Muscle layer of duodenum (tissue), 2 donors: ENCODE results near the gene CAPN5.
A peak's percentile ranks its signal among the peaks of the same experiment; 100 is the strongest.

Source experiments
- H3K27ac ChIP-seq: one replicate; pipeline ENCODE4 v1.7.0; 2013; ENCODE audit warnings: mild to moderate bottlenecking, low read length
- H3K27me3 ChIP-seq: one replicate; pipeline ENCODE4 v1.7.0; 2013; ENCODE audit warnings: low read depth, mild to moderate bottlenecking, control low read depth, low read length
- H3K36me3 ChIP-seq, 2 donors: one replicate each; pipeline ENCODE4 v1.7.0; 2013; ENCODE audit warnings: low read length in 2 of 2, control low read depth in 1 of 2, mild to moderate bottlenecking in 1 of 2; ENCODE audit not compliant: insufficient read depth in 2 of 2, control insufficient read depth in 1 of 2
- H3K4me1 ChIP-seq, 2 donors: one replicate each; pipeline ENCODE4 v1.7.0; 2013; ENCODE audit warnings: low read length in 2 of 2, mild to moderate bottlenecking in 2 of 2, control low read depth in 1 of 2, moderate library complexity in 1 of 2; ENCODE audit not compliant: insufficient read depth in 2 of 2, control insufficient read depth in 1 of 2
- H3K4me3 ChIP-seq, 2 donors: one replicate each; pipeline ENCODE4 v1.7.0; 2013; ENCODE audit warnings: low read length in 2 of 2, low read depth in 1 of 2, mild to moderate bottlenecking in 1 of 2
- H3K9me3 ChIP-seq, 2 donors: one replicate each; pipeline ENCODE4 v1.7.0; 2013; ENCODE audit warnings: low read length in 2 of 2, control low read depth in 1 of 2, mild to moderate bottlenecking in 1 of 2; ENCODE audit not compliant: control insufficient read depth in 1 of 2
- donor health status: healthy.

The CAPN5 gene

GRCh38 chr11:77067861-77068443 is 1.2 kb downstream of the CAPN5 start:
- H3K27ac ChIP-seq: peak overlapping the region; percentile 45

GRCh38 chr11:77068457-77069335 is 1.9 kb downstream of the CAPN5 start:
- no peaks in the 10 kb centered on the region for H3K36me3 ChIP-seq
- H3K27me3 ChIP-seq: no peaks in the 10 kb centered on the region
- H3K4me1 ChIP-seq: peaks cover 26 to 39% of the 10 kb centered on the region in 2 donors
- H3K4me3 ChIP-seq: peak overlapping the region; percentile 67 to 75
- peak overlapping the region; percentile 45 for H3K27ac ChIP-seq
- H3K9me3 ChIP-seq: no peaks in the 10 kb centered on the region

More at GRCh38 chr11:77067861-77068443, 1.2 kb downstream of the CAPN5 start:
- Histone ChIP-seq H3K9me3 (no peaks in the 10 kb centered on the region), H3K4me3 (peak overlapping the region; percentile 67 to 75), H3K27me3 (no peaks in the 10 kb centered on the region), H3K36me3 (no peaks in the 10 kb centered on the region), H3K4me1 (peaks cover 18 to 31% of the 10 kb centered on the region in 2 donors)

- Histone ChIP-seq H3K27ac (no peak overlapping the region), H3K4me3 (peak overlapping the region in 1 of 2 donors; percentile 37), H3K4me1 (peaks cover 33 to 46% of the 10 kb centered on the region in 2 donors), H3K9me3 (no peaks in the 10 kb centered on the region), H3K36me3 (no peaks in the 10 kb centered on the region), H3K27me3 (no peaks in the 10 kb centered on the region)
Measured at GRCh38 chr11:77069336-77069968, 2.7 kb downstream of the CAPN5 start.

- no peaks in the 10 kb centered on the region for H3K9me3 ChIP-seq
- no peak overlapping the region for H3K4me3 ChIP-seq
- H3K27me3 ChIP-seq: no peaks in the 10 kb centered on the region
- H3K4me1 ChIP-seq: peaks cover 36 to 52% of the 10 kb centered on the region in 2 donors
- H3K36me3 ChIP-seq: no peaks in the 10 kb centered on the region
- no peak overlapping the region for H3K27ac ChIP-seq
Measured at GRCh38 chr11:77069969-77070582, 3.3 kb downstream of the CAPN5 start.

- H3K9me3 ChIP-seq: no peaks in the 10 kb centered on the region
- H3K36me3 ChIP-seq: no peaks in the 10 kb centered on the region
- H3K4me1 ChIP-seq: peaks cover 36 to 56% of the 10 kb centered on the region in 2 donors
- H3K4me3 ChIP-seq: no peak overlapping the region
- peak overlapping the region; percentile 85 for H3K27ac ChIP-seq
- no peaks in the 10 kb centered on the region for H3K27me3 ChIP-seq
Measured at GRCh38 chr11:77071077-77071476, 4.3 kb downstream of the CAPN5 start.

GRCh38 chr11:77071671-77072605 is 5.2 kb downstream of the CAPN5 start:
- no peaks in the 10 kb centered on the region for H3K9me3 ChIP-seq
- H3K27ac ChIP-seq: peak overlapping the region; percentile 85
- H3K4me1 ChIP-seq: peaks cover 36 to 56% of the 10 kb centered on the region in 2 donors
- peak overlapping the region in 1 of 2 donors; percentile 21 for H3K4me3 ChIP-seq
- no peaks in the 10 kb centered on the region for H3K36me3 ChIP-seq
- H3K27me3 ChIP-seq: no peaks in the 10 kb centered on the region

- Histone ChIP-seq H3K27ac (peak overlapping the region; percentile 85), H3K36me3 (no peaks in the 10 kb centered on the region), H3K4me3 (peak overlapping the region in 1 of 2 donors; percentile 21)
Measured at GRCh38 chr11:77072851-77073327, 6.1 kb downstream of the CAPN5 start.

GRCh38 chr11:77073328-77074001 is 6.7 kb downstream of the CAPN5 start:
- Histone ChIP-seq H3K9me3 (no peaks in the 10 kb centered on the region), H3K4me3 (peak overlapping the region in 1 of 2 donors; percentile 23), H3K27me3 (no peaks in the 10 kb centered on the region), H3K4me1 (peaks cover 30 to 48% of the 10 kb centered on the region in 2 donors), H3K27ac (peak overlapping the region; percentile 90), H3K36me3 (no peaks in the 10 kb centered on the region)

More at GRCh38 chr11:77072851-77073327, 6.1 kb downstream of the CAPN5 start:
- Histone ChIP-seq H3K9me3 (no peaks in the 10 kb centered on the region), H3K4me1 (peaks cover 34 to 54% of the 10 kb centered on the region in 2 donors), H3K27me3 (no peaks in the 10 kb centered on the region)

GRCh38 chr11:77074205-77074604 is 7.4 kb downstream of the CAPN5 start:
- H3K4me3 ChIP-seq: no peak overlapping the region
- H3K27ac ChIP-seq: peak overlapping the region; percentile 90
- peaks cover 30 to 41% of the 10 kb centered on the region in 2 donors for H3K4me1 ChIP-seq

More at GRCh38 chr11:77074205-77074604, 7.4 kb downstream of the CAPN5 start:
- Histone ChIP-seq H3K27me3 (no peaks in the 10 kb centered on the region), H3K9me3 (no peaks in the 10 kb centered on the region), H3K36me3 (no peaks in the 10 kb centered on the region)
